HepG2 (cell line): ENCODE results near the gene PTMA. TPM values are rescaled to one million over a fixed set of nuclear protein-coding genes. Genes with fewer than 3 reads are reported as not detected.

ENCODE experiments used
- IRF1 ChIP-seq: sonication (generic); formaldehyde crosslinking; IDR thresholded peaks from 2 replicates; pipeline ENCODE4 v1.4.0; 2020; ENCODE audit warnings: low read depth, mild to moderate bottlenecking, missing genetic modification reagents
- JUN ChIP-seq: sonication (generic); formaldehyde crosslinking; IDR thresholded peaks from 2 replicates; pipeline ENCODE4 v1.4.0; 2020; ENCODE audit warnings: mild to moderate bottlenecking, missing genetic modification reagents
- KDM6A ChIP-seq: IDR thresholded peaks from 2 replicates; pipeline ENCODE4 v1.6.1; 2016; ENCODE audit warnings: low read depth
- MIXL1 ChIP-seq: IDR thresholded peaks from 2 replicates; pipeline ENCODE4 v1.6.1; 2016
- NCOA5 ChIP-seq: sonication (generic); formaldehyde crosslinking; IDR thresholded peaks from 2 replicates; pipeline ENCODE4 v1.4.0; 2020; ENCODE audit warnings: missing genetic modification reagents
- NFYB ChIP-seq: sonication (generic); formaldehyde crosslinking; IDR thresholded peaks from 2 replicates; pipeline ENCODE4 v1.4.0; 2020; ENCODE audit warnings: missing genetic modification reagents
- PAWR ChIP-seq: sonication (generic); formaldehyde crosslinking; IDR thresholded peaks from 2 replicates; pipeline ENCODE4 v1.4.0; 2020; ENCODE audit warnings: missing genetic modification reagents, mild to moderate bottlenecking, borderline replicate concordance
- RARG ChIP-seq: sonication (generic); formaldehyde crosslinking; IDR thresholded peaks from 2 replicates; pipeline ENCODE4 v1.4.0; 2020; ENCODE audit warnings: low read depth, mild to moderate bottlenecking, missing genetic modification reagents
- SETDB1 ChIP-seq: sonication (generic); formaldehyde crosslinking; IDR thresholded peaks from 2 replicates; pipeline ENCODE4 v1.5.1; 2020; ENCODE audit warnings: missing genetic modification reagents, mild to moderate bottlenecking, borderline replicate concordance
- TCF12 ChIP-seq, 2 experiments: fragments of 450-650 bp in 1 of 2; sonication (generic) in 1 of 2; formaldehyde crosslinking in 1 of 2; IDR thresholded peaks; 2 replicates each; pipeline versions ENCODE4 v1.6.1 to v1.8.0; 2017 to 2022; ENCODE audit warnings: antibody characterized with exemption in 1 of 2, mild to moderate bottlenecking in 1 of 2, missing genetic modification reagents in 1 of 2, moderate library complexity in 1 of 2
- XBP1 ChIP-seq: sonication (generic); formaldehyde crosslinking; IDR thresholded peaks from 2 replicates; pipeline ENCODE4 v1.5.0; 2020; ENCODE audit warnings: missing genetic modification reagents
- ZMAT3 ChIP-seq: sonication (generic); formaldehyde crosslinking; conservative IDR thresholded peaks from 2 replicates; pipeline ENCODE4 v1.7.0; 2021; ENCODE audit warnings: missing genetic modification reagents
- ZNF142 ChIP-seq: sonication (generic); formaldehyde crosslinking; IDR thresholded peaks from 2 replicates; pipeline ENCODE4 v1.4.0; 2020; ENCODE audit warnings: missing genetic modification reagents
- ZNF235 ChIP-seq: sonication (generic); formaldehyde crosslinking; IDR thresholded peaks from 2 replicates; pipeline ENCODE4 v1.8.1; 2023; ENCODE audit warnings: mild to moderate bottlenecking, missing genetic modification reagents, borderline replicate concordance
- ZNF382 ChIP-seq: sonication (generic); formaldehyde crosslinking; IDR thresholded peaks from 2 replicates; pipeline ENCODE4 v1.5.0; 2020; ENCODE audit warnings: missing genetic modification reagents, mild to moderate bottlenecking, borderline replicate concordance
- ZNF674 ChIP-seq: sonication (generic); formaldehyde crosslinking; IDR thresholded peaks from 2 replicates; pipeline ENCODE4 v1.5.0; 2020; ENCODE audit warnings: low read depth, mild to moderate bottlenecking, missing genetic modification reagents
- ZNF879 ChIP-seq: sonication (generic); formaldehyde crosslinking; IDR thresholded peaks from 2 replicates; pipeline ENCODE4 v1.8.1; 2023; ENCODE audit warnings: missing genetic modification reagents
- polyA plus RNA-seq, 8 experiments: library from polyadenylated mRNA; depleted of rRNA in 3 of 8; stranded (reverse) in 7 of 8; unstranded in 1 of 8; fragments of >200 nt; fragmentation: Illumina TruSeq in 4 of 8; extraction: Trizol in 4 of 8; gene quantifications; 2 replicates each; pipeline versions ENCODE4 v1.2.1 to v1.2.3, GENCODE V29; 2011 to 2016; ENCODE audit warnings: low read depth in 4 of 8, missing spikeins in 1 of 8, mixed read lengths in 1 of 8; ENCODE audit not compliant: insufficient read depth in 1 of 8
- total RNA-seq, 5 experiments: library from RNA; depleted of rRNA; stranded (reverse); fragments of >200 nt; fragmentation: Illumina TruSeq; extraction: Trizol; gene quantifications; 2 replicates each; pipeline ENCODE4 v1.2.3, GENCODE V29; 2016; ENCODE audit warnings: low read depth in 1 of 5
- TF ChIP-seq, protein P1 (sequence below): IDR thresholded peaks from 2 replicates; pipeline ENCODE4 v1.6.1; 2018; ENCODE audit warnings: missing genetic modification reagents
- TF ChIP-seq, protein P2 (sequence below): IDR thresholded peaks from 2 replicates; pipeline ENCODE4 v1.6.1; 2018; ENCODE audit warnings: missing genetic modification reagents, mild to moderate bottlenecking, missing compliant biosample characterization

The PTMA gene
- total and polyA plus RNA-seq, 2 of the 13 experiments (the other 11 are each of a cell fraction or from before 2014, with no cell fraction given): 190 to 1,086 TPM

GRCh38 chr2:231666171-231667095 is 41.9 kb upstream of the PTMA start (continued):
- TF ChIP-seq ZNF382 (CRISPR knock-in tag) (no peak), NCOA5 (no peak), SETDB1 (CRISPR knock-in tag) (no peak), ZNF142 (no peak), ZNF674 (no peak), NFYB (CRISPR knock-in tag) (no peak), IRF1 (CRISPR knock-in tag) (no peak), ZMAT3 (CRISPR knock-in tag) (no peak), RARG (CRISPR knock-in tag) (no peak), JUN (CRISPR knock-in tag) (no peak), TCF12 (IDR thresholded peaks at IDR 0.05) (no peak), TCF12 (CRISPR knock-in tag; IDR thresholded peaks at IDR 0.05) (no peak), ZNF235 (CRISPR knock-in tag) (0 out of 2 replicates have a peak, but pooled peaks have one; percentile 15), ZNF879 (no peak), XBP1 (CRISPR knock-in tag) (no peak), MIXL1 (CRISPR knock-in tag) (no peak), PAWR (CRISPR knock-in tag) (no peak), KDM6A (CRISPR knock-in tag) (no peak)
- TF ChIP-seq, protein P1, sequence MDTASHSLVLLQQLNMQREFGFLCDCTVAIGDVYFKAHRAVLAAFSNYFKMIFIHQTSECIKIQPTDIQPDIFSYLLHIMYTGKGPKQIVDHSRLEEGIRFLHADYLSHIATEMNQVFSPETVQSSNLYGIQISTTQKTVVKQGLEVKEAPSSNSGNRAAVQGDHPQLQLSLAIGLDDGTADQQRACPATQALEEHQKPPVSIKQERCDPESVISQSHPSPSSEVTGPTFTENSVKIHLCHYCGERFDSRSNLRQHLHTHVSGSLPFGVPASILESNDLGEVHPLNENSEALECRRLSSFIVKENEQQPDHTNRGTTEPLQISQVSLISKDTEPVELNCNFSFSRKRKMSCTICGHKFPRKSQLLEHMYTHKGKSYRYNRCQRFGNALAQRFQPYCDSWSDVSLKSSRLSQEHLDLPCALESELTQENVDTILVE (CRISPR knock-in tag): peak; percentile 40; the same call in 1 of the 2 replicates
- TF ChIP-seq, protein P2, sequence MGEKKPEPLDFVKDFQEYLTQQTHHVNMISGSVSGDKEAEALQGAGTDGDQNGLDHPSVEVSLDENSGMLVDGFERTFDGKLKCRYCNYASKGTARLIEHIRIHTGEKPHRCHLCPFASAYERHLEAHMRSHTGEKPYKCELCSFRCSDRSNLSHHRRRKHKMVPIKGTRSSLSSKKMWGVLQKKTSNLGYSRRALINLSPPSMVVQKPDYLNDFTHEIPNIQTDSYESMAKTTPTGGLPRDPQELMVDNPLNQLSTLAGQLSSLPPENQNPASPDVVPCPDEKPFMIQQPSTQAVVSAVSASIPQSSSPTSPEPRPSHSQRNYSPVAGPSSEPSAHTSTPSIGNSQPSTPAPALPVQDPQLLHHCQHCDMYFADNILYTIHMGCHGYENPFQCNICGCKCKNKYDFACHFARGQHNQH (CRISPR knock-in tag): peak; percentile 38
